AG09309 (cell line): Measurements from ENCODE around the gene DHX34.
A peak's percentile ranks its signal among the peaks of the same experiment; 100 is the strongest.
"Not testable (repeated sequence)": the region's sequence is repeated elsewhere in the genome, so short reads cannot be mapped to it uniquely, and the experiment has no call there.

Experiments
- DNase-seq: peaks from one replicate; pipeline ENCODE4 v3.0.0-alpha.2; 2010; ENCODE audit warnings: low read depth
- H3K4me3 ChIP-seq: 2 replicates; pipeline ENCODE4 v1.5.1; 2011; ENCODE audit warnings: mild to moderate bottlenecking, low read depth, low read length, moderate library complexity; ENCODE audit not compliant: control insufficient read depth
- CTCF ChIP-seq: IDR thresholded peaks from 2 replicates; pipeline ENCODE4 v1.5.1; 2011; ENCODE audit warnings: mild to moderate bottlenecking, low read depth, low read length, inconsistent platforms; ENCODE audit not compliant: insufficient read depth, control insufficient read depth; ENCODE audit errors: missing control alignments

Gene DHX34

GRCh38 chr19:47348819-47349795 lies at the start of gene DHX34:
Gene DHX34 (plus strand): TSS chr19:47349315. CDS start chr19:47353031, 3,716 bp downstream.
- peak; percentile 98 for TF ChIP-seq CTCF
- DNase-seq: peak; percentile 96

GRCh38 chr19:47300867-47301266 lies 48.2 kb upstream of the DHX34 start:
- not testable (repeated sequence) for H3K4me3 ChIP-seq, DNase-seq

More at GRCh38 chr19:47348819-47349795, at the start of gene DHX34:
- peak within 1 kb of the TSS; percentile 59 for H3K4me3 ChIP-seq

- TF ChIP-seq CTCF: no peak
- no peak for DNase-seq
- H3K4me3 ChIP-seq: no peak overlapping the region
Measured at GRCh38 chr19:47302249-47302648, 46.9 kb upstream of the DHX34 start.

GRCh38 chr19:47303966-47304365 lies 45.1 kb upstream of the DHX34 start:
- H3K4me3 ChIP-seq: no peak overlapping the region
- DNase-seq: no peak
- no peak for TF ChIP-seq CTCF

- TF ChIP-seq CTCF: peak; percentile 96
- peak; percentile 76 for DNase-seq
- H3K4me3 ChIP-seq: no peak overlapping the region
Measured at GRCh38 chr19:47305309-47305751, 43.8 kb upstream of the DHX34 start.

- no peak overlapping the region for H3K4me3 ChIP-seq
- no peak for TF ChIP-seq CTCF
- no peak for DNase-seq
Measured at GRCh38 chr19:47306303-47306702, 42.8 kb upstream of the DHX34 start.

GRCh38 chr19:47309038-47309437 lies 40.1 kb upstream of the DHX34 start:
- no peak overlapping the region for H3K4me3 ChIP-seq
- no peak for TF ChIP-seq CTCF
- no peak for DNase-seq
